K562 (cell line): Measurements from ENCODE around the gene RALY. TPM values are rescaled to one million over a fixed set of nuclear protein-coding genes. Genes with fewer than 3 reads are reported as not detected.

Experiments used
- ADNP ChIP-seq: fragments of 200-800 bp; sonication (Bioruptor generic); IDR thresholded peaks from 2 replicates; pipeline ENCODE4 v1.6.1; 2016; ENCODE audit warnings: missing genetic modification characterization, missing compliant biosample characterization
- CC2D1A ChIP-seq: fragments of 450-650 bp; IDR thresholded peaks from 2 replicates; pipeline ENCODE4 v1.6.1; 2017; ENCODE audit warnings: mild to moderate bottlenecking
- POLR2H ChIP-seq: IDR thresholded peaks from 2 replicates; pipeline ENCODE4 v1.6.1; 2016; ENCODE audit warnings: missing genetic modification characterization, low read depth, mild to moderate bottlenecking, control low read depth, missing compliant biosample characterization, moderate library complexity
- RAD21 ChIP-seq, 2 experiments: fragments of 250-450 bp in 1 of 2; fragments of 450-650 bp in 1 of 2; sonication (Bioruptor Pico) in 1 of 2; formaldehyde crosslinking in 1 of 2; IDR thresholded peaks in 1 of 2; conservative IDR thresholded peaks in 1 of 2; 2 replicates each; pipeline versions ENCODE4 v1.4.0 to v1.8.0; 2020 to 2022; ENCODE audit warnings: mild to moderate bottlenecking in 2 of 2, moderate library complexity in 1 of 2
- ZMIZ1 ChIP-seq, 2 experiments: fragments of 150-350 bp in 1 of 2; IDR thresholded peaks; 2 replicates each; pipeline ENCODE4 v1.6.1; 2012 to 2016; ENCODE audit warnings: low read depth in 2 of 2, low read length in 2 of 2, mild to moderate bottlenecking in 1 of 2, moderate library complexity in 1 of 2
- polyA plus RNA-seq, 8 experiments: library from polyadenylated mRNA; depleted of rRNA in 4 of 8; stranded (reverse) in 5 of 8; unstranded in 3 of 8; fragments of >200 nt; fragmentation: Nextera tagmentation in 2 of 8; fragmentation: Illumina TruSeq in 1 of 8; extraction: Ambion mirVana in 2 of 8; extraction: Trizol in 1 of 8; gene quantifications; 2 replicates each; pipeline versions ENCODE4 v1.2.1 to v1.2.3, GENCODE V29; 2011 to 2014; ENCODE audit warnings: inconsistent platforms in 1 of 8, missing spikeins in 1 of 8
- total RNA-seq, 7 experiments: library from RNA; depleted of rRNA in 6 of 7; stranded (reverse); fragments of >200 nt in 6 of 7; fragmentation: Illumina TruSeq in 2 of 7; extraction: Trizol in 2 of 7; gene quantifications; 2 replicates each; pipeline versions ENCODE4 v1.2.1 to v1.2.3, GENCODE V29; 2011 to 2021; ENCODE audit warnings: low replicate concordance in 1 of 7
- TF ChIP-seq, protein P1 (sequence below), 2 experiments: fragments of 450-650 bp; IDR thresholded peaks; 2 replicates each; pipeline ENCODE4 v1.6.1; 2018; ENCODE audit warnings: mild to moderate bottlenecking in 2 of 2, low read depth in 1 of 2; ENCODE audit not compliant: partially characterized antibody in 2 of 2
- TF ChIP-seq, protein P2 (sequence below): sonication (generic); formaldehyde crosslinking; IDR thresholded peaks from 2 replicates; pipeline ENCODE4 v1.8.1; 2023; ENCODE audit warnings: missing genetic modification reagents, mild to moderate bottlenecking, borderline replicate concordance
- TF ChIP-seq, protein P3 (sequence below): fragments of 250-450 bp; sonication (Bioruptor Pico); IDR thresholded peaks from 2 replicates; pipeline ENCODE4 v1.5.0; 2020; ENCODE audit warnings: mild to moderate bottlenecking, borderline replicate concordance

The RALY gene
- total and polyA plus RNA-seq, 9 of the 15 experiments (the other 6 are each of a cell fraction or from before 2014, with no cell fraction given): 0.80 to 207 (median 128) TPM

GRCh38 chr20:34110745-34111641 lies 117.3 kb downstream of the RALY start (continued):
- TF ChIP-seq, protein P1, sequence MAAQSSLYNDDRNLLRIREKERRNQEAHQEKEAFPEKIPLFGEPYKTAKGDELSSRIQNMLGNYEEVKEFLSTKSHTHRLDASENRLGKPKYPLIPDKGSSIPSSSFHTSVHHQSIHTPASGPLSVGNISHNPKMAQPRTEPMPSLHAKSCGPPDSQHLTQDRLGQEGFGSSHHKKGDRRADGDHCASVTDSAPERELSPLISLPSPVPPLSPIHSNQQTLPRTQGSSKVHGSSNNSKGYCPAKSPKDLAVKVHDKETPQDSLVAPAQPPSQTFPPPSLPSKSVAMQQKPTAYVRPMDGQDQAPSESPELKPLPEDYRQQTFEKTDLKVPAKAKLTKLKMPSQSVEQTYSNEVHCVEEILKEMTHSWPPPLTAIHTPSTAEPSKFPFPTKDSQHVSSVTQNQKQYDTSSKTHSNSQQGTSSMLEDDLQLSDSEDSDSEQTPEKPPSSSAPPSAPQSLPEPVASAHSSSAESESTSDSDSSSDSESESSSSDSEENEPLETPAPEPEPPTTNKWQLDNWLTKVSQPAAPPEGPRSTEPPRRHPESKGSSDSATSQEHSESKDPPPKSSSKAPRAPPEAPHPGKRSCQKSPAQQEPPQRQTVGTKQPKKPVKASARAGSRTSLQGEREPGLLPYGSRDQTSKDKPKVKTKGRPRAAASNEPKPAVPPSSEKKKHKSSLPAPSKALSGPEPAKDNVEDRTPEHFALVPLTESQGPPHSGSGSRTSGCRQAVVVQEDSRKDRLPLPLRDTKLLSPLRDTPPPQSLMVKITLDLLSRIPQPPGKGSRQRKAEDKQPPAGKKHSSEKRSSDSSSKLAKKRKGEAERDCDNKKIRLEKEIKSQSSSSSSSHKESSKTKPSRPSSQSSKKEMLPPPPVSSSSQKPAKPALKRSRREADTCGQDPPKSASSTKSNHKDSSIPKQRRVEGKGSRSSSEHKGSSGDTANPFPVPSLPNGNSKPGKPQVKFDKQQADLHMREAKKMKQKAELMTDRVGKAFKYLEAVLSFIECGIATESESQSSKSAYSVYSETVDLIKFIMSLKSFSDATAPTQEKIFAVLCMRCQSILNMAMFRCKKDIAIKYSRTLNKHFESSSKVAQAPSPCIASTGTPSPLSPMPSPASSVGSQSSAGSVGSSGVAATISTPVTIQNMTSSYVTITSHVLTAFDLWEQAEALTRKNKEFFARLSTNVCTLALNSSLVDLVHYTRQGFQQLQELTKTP (IDR thresholded peaks at IDR 0.05; ENCODE audit: low read depth in 1 of 2, partially characterized antibody in 2 of 2): peak; percentile 14 to 47
- TF ChIP-seq POLR2H (tag): 0 out of 2 replicates have a peak, but pooled peaks have one; percentile 21
- 0 out of 2 replicates have a peak, but pooled peaks have one; percentile 17 for TF ChIP-seq CC2D1A
- TF ChIP-seq, protein P2, sequence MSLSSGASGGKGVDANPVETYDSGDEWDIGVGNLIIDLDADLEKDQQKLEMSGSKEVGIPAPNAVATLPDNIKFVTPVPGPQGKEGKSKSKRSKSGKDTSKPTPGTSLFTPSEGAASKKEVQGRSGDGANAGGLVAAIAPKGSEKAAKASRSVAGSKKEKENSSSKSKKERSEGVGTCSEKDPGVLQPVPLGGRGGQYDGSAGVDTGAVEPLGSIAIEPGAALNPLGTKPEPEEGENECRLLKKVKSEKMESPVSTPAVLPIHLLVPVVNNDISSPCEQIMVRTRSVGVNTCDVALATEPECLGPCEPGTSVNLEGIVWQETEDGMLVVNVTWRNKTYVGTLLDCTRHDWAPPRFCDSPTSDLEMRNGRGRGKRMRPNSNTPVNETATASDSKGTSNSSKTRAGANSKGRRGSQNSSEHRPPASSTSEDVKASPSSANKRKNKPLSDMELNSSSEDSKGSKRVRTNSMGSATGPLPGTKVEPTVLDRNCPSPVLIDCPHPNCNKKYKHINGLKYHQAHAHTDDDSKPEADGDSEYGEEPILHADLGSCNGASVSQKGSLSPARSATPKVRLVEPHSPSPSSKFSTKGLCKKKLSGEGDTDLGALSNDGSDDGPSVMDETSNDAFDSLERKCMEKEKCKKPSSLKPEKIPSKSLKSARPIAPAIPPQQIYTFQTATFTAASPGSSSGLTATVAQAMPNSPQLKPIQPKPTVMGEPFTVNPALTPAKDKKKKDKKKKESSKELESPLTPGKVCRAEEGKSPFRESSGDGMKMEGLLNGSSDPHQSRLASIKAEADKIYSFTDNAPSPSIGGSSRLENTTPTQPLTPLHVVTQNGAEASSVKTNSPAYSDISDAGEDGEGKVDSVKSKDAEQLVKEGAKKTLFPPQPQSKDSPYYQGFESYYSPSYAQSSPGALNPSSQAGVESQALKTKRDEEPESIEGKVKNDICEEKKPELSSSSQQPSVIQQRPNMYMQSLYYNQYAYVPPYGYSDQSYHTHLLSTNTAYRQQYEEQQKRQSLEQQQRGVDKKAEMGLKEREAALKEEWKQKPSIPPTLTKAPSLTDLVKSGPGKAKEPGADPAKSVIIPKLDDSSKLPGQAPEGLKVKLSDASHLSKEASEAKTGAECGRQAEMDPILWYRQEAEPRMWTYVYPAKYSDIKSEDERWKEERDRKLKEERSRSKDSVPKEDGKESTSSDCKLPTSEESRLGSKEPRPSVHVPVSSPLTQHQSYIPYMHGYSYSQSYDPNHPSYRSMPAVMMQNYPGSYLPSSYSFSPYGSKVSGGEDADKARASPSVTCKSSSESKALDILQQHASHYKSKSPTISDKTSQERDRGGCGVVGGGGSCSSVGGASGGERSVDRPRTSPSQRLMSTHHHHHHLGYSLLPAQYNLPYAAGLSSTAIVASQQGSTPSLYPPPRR (CRISPR knock-in tag): 0 out of 2 replicates have a peak, but pooled peaks have one; percentile 18
- peak in 1 of 2 experiments; percentile 3; a peak in 1 of 4 replicates for TF ChIP-seq RAD21 (CRISPR knock-in tag; conservative IDR thresholded peaks at IDR 0.05 in 1 of 2, IDR thresholded peaks at IDR 0.05 in 1 of 2)
- TF ChIP-seq, protein P3, sequence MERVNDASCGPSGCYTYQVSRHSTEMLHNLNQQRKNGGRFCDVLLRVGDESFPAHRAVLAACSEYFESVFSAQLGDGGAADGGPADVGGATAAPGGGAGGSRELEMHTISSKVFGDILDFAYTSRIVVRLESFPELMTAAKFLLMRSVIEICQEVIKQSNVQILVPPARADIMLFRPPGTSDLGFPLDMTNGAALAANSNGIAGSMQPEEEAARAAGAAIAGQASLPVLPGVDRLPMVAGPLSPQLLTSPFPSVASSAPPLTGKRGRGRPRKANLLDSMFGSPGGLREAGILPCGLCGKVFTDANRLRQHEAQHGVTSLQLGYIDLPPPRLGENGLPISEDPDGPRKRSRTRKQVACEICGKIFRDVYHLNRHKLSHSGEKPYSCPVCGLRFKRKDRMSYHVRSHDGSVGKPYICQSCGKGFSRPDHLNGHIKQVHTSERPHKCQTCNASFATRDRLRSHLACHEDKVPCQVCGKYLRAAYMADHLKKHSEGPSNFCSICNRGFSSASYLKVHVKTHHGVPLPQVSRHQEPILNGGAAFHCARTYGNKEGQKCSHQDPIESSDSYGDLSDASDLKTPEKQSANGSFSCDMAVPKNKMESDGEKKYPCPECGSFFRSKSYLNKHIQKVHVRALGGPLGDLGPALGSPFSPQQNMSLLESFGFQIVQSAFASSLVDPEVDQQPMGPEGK (CRISPR knock-in tag): no peak
- TF ChIP-seq ZMIZ1 (IDR thresholded peaks at IDR 0.05; ENCODE audit: low read depth in 2 of 2, low read length in 2 of 2): no peak
- TF ChIP-seq ADNP: no peak
